K562 (cell line): Measurements from ENCODE around the gene NRXN3.

Source experiments
- BCLAF1 ChIP-seq, 2 experiments: fragments of 450-650 bp in 1 of 2; IDR thresholded peaks; 2 replicates each; pipeline ENCODE4 v1.6.1; 2011 to 2017; ENCODE audit warnings: low read depth in 2 of 2, antibody characterized with exemption in 1 of 2, borderline replicate concordance in 1 of 2, low read length in 1 of 2, mild to moderate bottlenecking in 1 of 2, mixed read lengths in 1 of 2; ENCODE audit not compliant: control insufficient read depth in 1 of 2
- CREM ChIP-seq: IDR thresholded peaks from 2 replicates; pipeline ENCODE4 v1.6.1; 2014; ENCODE audit warnings: antibody characterized with exemption, low read depth
- FOXP1 ChIP-seq: sonication (generic); formaldehyde crosslinking; IDR thresholded peaks from 2 replicates; pipeline ENCODE4 v1.8.0; 2022; ENCODE audit warnings: mild to moderate bottlenecking, missing genetic modification reagents
- GATA2 ChIP-seq: sonication (generic); formaldehyde crosslinking; IDR thresholded peaks from 2 replicates; pipeline ENCODE4 v1.4.0; 2020; ENCODE audit warnings: mild to moderate bottlenecking, missing genetic modification reagents
- LARP7 ChIP-seq: fragments of 450-650 bp; IDR thresholded peaks from 2 replicates; pipeline ENCODE4 v1.6.1; 2016
- MAX ChIP-seq: sonication (generic); formaldehyde crosslinking; IDR thresholded peaks from 2 replicates; pipeline ENCODE4 v1.9.0; 2022; ENCODE audit warnings: mild to moderate bottlenecking, missing genetic modification reagents
- MXI1 ChIP-seq: IDR thresholded peaks from 2 replicates; pipeline ENCODE4 v1.6.1; 2011; ENCODE audit warnings: low read depth, mild to moderate bottlenecking, improper control_type of control experiment, low read length
- NR1H2 ChIP-seq: sonication (generic); formaldehyde crosslinking; IDR thresholded peaks from 2 replicates; pipeline ENCODE4 v1.4.0; 2020; ENCODE audit warnings: mild to moderate bottlenecking, missing genetic modification reagents
- POLR2A ChIP-seq: fragments of 450-650 bp; conservative IDR thresholded peaks from 2 replicates; pipeline ENCODE4 v1.6.1; 2016
- TCF7 ChIP-seq: sonication (generic); IDR thresholded peaks from 2 replicates; pipeline ENCODE4 v1.6.1; 2016; ENCODE audit warnings: antibody characterized with exemption, borderline replicate concordance
- USF2 ChIP-seq: sonication (generic); formaldehyde crosslinking; IDR thresholded peaks from 2 replicates; pipeline ENCODE4 v1.5.0; 2020; ENCODE audit warnings: missing genetic modification reagents
- ZBTB8A ChIP-seq: fragments of 450-650 bp; IDR thresholded peaks from 2 replicates; pipeline ENCODE4 v1.6.1; 2018; ENCODE audit warnings: mild to moderate bottlenecking, moderate library complexity; ENCODE audit not compliant: partially characterized antibody
- ZNF57 ChIP-seq: fragments of 450-650 bp; formaldehyde crosslinking; IDR thresholded peaks from 2 replicates; pipeline ENCODE4 v1.4.0; 2020; ENCODE audit warnings: mild to moderate bottlenecking, moderate library complexity

- no peak for TF ChIP-seq GATA2 (CRISPR knock-in tag)
- no peak for TF ChIP-seq POLR2A
- no peak for TF ChIP-seq ZNF57
- no peak for TF ChIP-seq TCF7
- TF ChIP-seq CREM, result no peak
- TF ChIP-seq LARP7, result no peak
- TF ChIP-seq FOXP1 (CRISPR knock-in tag), result no peak
- no peak for TF ChIP-seq ZBTB8A
- no peak for TF ChIP-seq MXI1
- TF ChIP-seq BCLAF1 (IDR thresholded peaks at IDR 0.05; ENCODE audit: borderline replicate concordance in 1 of 2, control insufficient read depth in 1 of 2, low read depth in 2 of 2, low read length in 1 of 2), result no peak
- no peak for TF ChIP-seq NR1H2 (CRISPR knock-in tag)
- no peak for TF ChIP-seq MAX
- no peak for TF ChIP-seq USF2 (CRISPR knock-in tag)
Measured at GRCh38 chr14:79911744-79912143, 1741.6 kb downstream of the NRXN3 start.
